Hepatocyte (in vitro differentiated cells): Measurements from ENCODE around the gene KCNS1.

Experiments
- EZH2phosphoT487 ChIP-seq: fragments of 200-600 bp; sonication (generic); IDR thresholded peaks from one replicate; pipeline ENCODE4 v1.6.1; 2018; ENCODE audit warnings: antibody characterized with exemption, mild to moderate bottlenecking, low read depth, moderate library complexity; ENCODE audit not compliant: unreplicated experiment, severe bottlenecking
- TF ChIP-seq, protein P1 (sequence below): fragments of 200-600 bp; sonication (generic); IDR thresholded peaks from 2 replicates; pipeline ENCODE4 v1.5.1; 2016; ENCODE audit warnings: antibody characterized with exemption, mild to moderate bottlenecking; ENCODE audit not compliant: poor library complexity

DNA sequence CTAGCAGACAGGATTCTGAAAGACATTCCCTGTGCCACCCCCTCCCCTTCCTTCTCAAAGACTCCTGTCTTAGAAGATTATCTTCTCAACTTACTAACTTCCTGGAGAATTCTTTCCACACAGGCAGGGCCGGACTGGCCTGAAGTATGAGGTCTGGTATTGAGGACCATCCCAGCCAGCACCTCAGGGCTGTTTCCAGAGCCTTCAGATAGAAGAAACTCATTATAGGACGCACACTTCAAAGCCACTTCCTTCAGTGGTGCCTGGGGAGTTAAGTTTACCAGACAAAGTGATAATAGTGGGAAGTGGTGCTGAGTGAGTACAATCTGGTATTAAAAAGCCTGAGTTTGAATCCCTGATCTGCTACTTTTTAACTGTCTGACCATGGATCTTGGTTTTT is 15.6 kb downstream of the KCNS1 start:
- TF ChIP-seq, protein P1, sequence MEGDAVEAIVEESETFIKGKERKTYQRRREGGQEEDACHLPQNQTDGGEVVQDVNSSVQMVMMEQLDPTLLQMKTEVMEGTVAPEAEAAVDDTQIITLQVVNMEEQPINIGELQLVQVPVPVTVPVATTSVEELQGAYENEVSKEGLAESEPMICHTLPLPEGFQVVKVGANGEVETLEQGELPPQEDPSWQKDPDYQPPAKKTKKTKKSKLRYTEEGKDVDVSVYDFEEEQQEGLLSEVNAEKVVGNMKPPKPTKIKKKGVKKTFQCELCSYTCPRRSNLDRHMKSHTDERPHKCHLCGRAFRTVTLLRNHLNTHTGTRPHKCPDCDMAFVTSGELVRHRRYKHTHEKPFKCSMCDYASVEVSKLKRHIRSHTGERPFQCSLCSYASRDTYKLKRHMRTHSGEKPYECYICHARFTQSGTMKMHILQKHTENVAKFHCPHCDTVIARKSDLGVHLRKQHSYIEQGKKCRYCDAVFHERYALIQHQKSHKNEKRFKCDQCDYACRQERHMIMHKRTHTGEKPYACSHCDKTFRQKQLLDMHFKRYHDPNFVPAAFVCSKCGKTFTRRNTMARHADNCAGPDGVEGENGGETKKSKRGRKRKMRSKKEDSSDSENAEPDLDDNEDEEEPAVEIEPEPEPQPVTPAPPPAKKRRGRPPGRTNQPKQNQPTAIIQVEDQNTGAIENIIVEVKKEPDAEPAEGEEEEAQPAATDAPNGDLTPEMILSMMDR: no peak
- no peak for TF ChIP-seq EZH2phosphoT487
